Tracheal epithelial cell (primary cell): ENCODE results near the gene KIF6. TPM values are rescaled to one million over a fixed set of nuclear protein-coding genes. Genes with fewer than 3 reads are reported as not detected.

Source experiments
- total RNA-seq: library from RNA; depleted of rRNA; stranded (reverse); fragments of >200 nt; gene quantifications from 2 replicates; pipeline ENCODE4 v1.2.1, GENCODE V29; 2014

Gene KIF6
- total RNA-seq = 0.21 TPM in 1 of 2 replicates, not detected in the other

GRCh38 chr6:39724787-39725631 lies at the start of gene KIF6:
Gene KIF6 (minus strand): TSS chr6:39725408. CDS start chr6:39725310, 98 bp downstream.

GRCh38 chr6:39322306-39322850 lies 402.8 kb downstream of the KIF6 start, which contains the start of gene KCNK16:
Gene KCNK16 (minus strand): TSS chr6:39322702. CDS start chr6:39322540, 162 bp downstream.

DNA sequence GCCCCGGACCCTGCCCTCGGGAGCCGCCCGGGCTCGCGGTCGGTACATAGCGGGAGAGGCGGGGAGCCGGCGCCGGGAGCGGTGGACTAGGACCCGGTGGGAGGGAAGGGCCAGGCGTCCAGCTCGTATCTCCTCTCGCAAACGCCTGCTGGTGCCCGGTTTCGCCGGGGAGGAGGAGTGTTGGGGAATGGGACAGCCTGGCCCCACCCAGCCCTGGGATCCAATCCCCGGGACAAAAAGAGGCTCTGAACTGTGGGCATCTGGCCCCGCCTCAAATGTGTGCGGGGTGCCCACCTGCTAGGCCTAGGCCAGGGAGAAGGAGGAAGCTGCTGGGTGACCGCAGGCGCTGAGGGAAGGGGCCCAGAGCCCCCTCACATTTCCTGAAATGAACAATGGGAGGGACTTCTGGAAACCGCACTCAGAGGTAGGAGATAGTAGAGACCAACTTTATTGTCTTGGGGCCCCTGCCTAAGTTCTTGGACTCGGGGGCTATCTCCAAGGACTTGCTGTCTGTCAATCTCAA lies 410.9 kb downstream of the KIF6 start, which contains the start of gene KCNK17:
Gene KCNK17, minus strand, starts transcription at position 147 of the 523 bp plus-strand sequence. Its CDS starts 99 bp downstream, at position 48.

Other genes with a start within 250 kb of the KIF6 start
- gene DAAM2, start 67.0 kb upstream of the KIF6 start, total RNA-seq = 0.24 TPM in 1 of 2 replicates, not detected in the other
- gene MOCS1, start 209.1 kb upstream of the KIF6 start, total RNA-seq = 2.3 and 5.8 TPM in 2 replicates